ENCODE measurements around the gene TEDDM1. TPM values are rescaled to one million over a fixed set of nuclear protein-coding genes. Genes with fewer than 3 reads are reported as not detected.

The TEDDM1 gene
- total and polyA plus RNA-seq, 8 donors: not detected

GRCh38 chr1:182367926-182368325 lies 32.5 kb downstream of the TEDDM1 start:
- no peaks in the 10 kb centered on the region for H3K9me3 ChIP-seq
- intact Hi-C loops (cut with DNase I; ENCODE audit: low total_unique reads): no loop called here
- no peaks in the 10 kb centered on the region for H3K27me3 ChIP-seq
- H3K4me3 ChIP-seq: no peak overlapping the region
- H3K27ac ChIP-seq: no peak overlapping the region
- H3K36me3 ChIP-seq: no peaks in the 10 kb centered on the region
- TF ChIP-seq EP300 (IDR thresholded peaks at IDR 0.05) (no peak), CTCF (IDR thresholded peaks at IDR 0.05) (no peak), POLR2AphosphoS5 (IDR thresholded peaks at IDR 0.05) (no peak), POLR2A (IDR thresholded peaks at IDR 0.05) (no peak)
- peaks cover 0 to 7% (median 3%) of the 10 kb centered on the region in 4 donors for H3K4me1 ChIP-seq
- DNase-seq: peak in 1 of 2 donors; percentile 24
- 62 to 78% (median 67%) methylated on average over 2 of the region's 2 CpGs for WGBS, 5 donors

- Histone ChIP-seq H3K4me1 (peaks cover 0 to 7% (median 3%) of the 10 kb centered on the region in 4 donors), H3K9me3 (no peaks in the 10 kb centered on the region), H3K36me3 (no peaks in the 10 kb centered on the region), H3K27ac (no peak overlapping the region), H3K27me3 (no peaks in the 10 kb centered on the region), H3K4me3 (no peak overlapping the region)
- intact Hi-C loops (cut with DNase I; ENCODE audit: low total_unique reads): no loop called here
- WGBS, 5 donors: 87 to 95% (median 92%) methylated on average over 2 of the region's 2 CpGs
- TF ChIP-seq POLR2A (IDR thresholded peaks at IDR 0.05) (no peak), CTCF (IDR thresholded peaks at IDR 0.05) (no peak), POLR2AphosphoS5 (IDR thresholded peaks at IDR 0.05) (no peak), EP300 (IDR thresholded peaks at IDR 0.05) (no peak)
- DNase-seq: no peak
Observed at GRCh38 chr1:182366596-182366995, 33.9 kb downstream of the TEDDM1 start.

- no peak for DNase-seq
- intact Hi-C loops (cut with DNase I; ENCODE audit: low total_unique reads): no loop called here
- H3K27me3 ChIP-seq: no peaks in the 10 kb centered on the region
- no peak overlapping the region for H3K4me3 ChIP-seq
- H3K27ac ChIP-seq: no peak overlapping the region
- WGBS, 5 donors: 64 to 74% (median 70%) methylated on average over 7 of the region's 7 CpGs
- no peaks in the 10 kb centered on the region for H3K9me3 ChIP-seq
- H3K4me1 ChIP-seq: no peaks in the 10 kb centered on the region
- H3K36me3 ChIP-seq: no peaks in the 10 kb centered on the region
- TF ChIP-seq EP300 (IDR thresholded peaks at IDR 0.05) (no peak), CTCF (IDR thresholded peaks at IDR 0.05) (no peak), POLR2AphosphoS5 (IDR thresholded peaks at IDR 0.05) (no peak), POLR2A (IDR thresholded peaks at IDR 0.05) (no peak)
Observed at GRCh38 chr1:182359645-182360044, 40.8 kb downstream of the TEDDM1 start.

- no peaks in the 10 kb centered on the region for H3K36me3 ChIP-seq
- no peak overlapping the region for H3K27ac ChIP-seq
- H3K4me1 ChIP-seq: no peaks in the 10 kb centered on the region
- intact Hi-C loops (cut with DNase I; ENCODE audit: low total_unique reads): no loop called here
- DNase-seq: no peak
- H3K9me3 ChIP-seq: no peaks in the 10 kb centered on the region
- no peaks in the 10 kb centered on the region for H3K27me3 ChIP-seq
- H3K4me3 ChIP-seq: no peak overlapping the region
- WGBS, 5 donors: 72 to 85% (median 75%) methylated on average over 4 of the region's 4 CpGs
- TF ChIP-seq POLR2A (IDR thresholded peaks at IDR 0.05): no peak
- no peak for TF ChIP-seq CTCF (IDR thresholded peaks at IDR 0.05)
- no peak for TF ChIP-seq EP300 (IDR thresholded peaks at IDR 0.05)
- TF ChIP-seq POLR2AphosphoS5 (IDR thresholded peaks at IDR 0.05): no peak
Observed at GRCh38 chr1:182357913-182358312, 42.6 kb downstream of the TEDDM1 start.

Data from stomach (tissue), 9 donors.